ENCODE results near the gene RET. TPM values are rescaled to one million over a fixed set of nuclear protein-coding genes. Genes with fewer than 3 reads are reported as not detected.
"Not testable (repeated sequence)": the region's sequence is repeated elsewhere in the genome, so short reads cannot be mapped to it uniquely, and the experiment has no call there.

RET gene
- total RNA-seq, 2 experiments from 2014 or later: 0.22 TPM; not detected in 1

GRCh38 chr10:43083764-43084163 lies 6.9 kb downstream of the RET start:
- Mint-ChIP-seq H3K27me3 (peaks cover 22% of the 10 kb centered on the region), H3K4me3 (no peak overlapping the region), H3K27ac (no peak overlapping the region), H3K36me3 (no peaks in the 10 kb centered on the region), H3K9me3 (no peaks in the 10 kb centered on the region), H3K4me1 (peaks cover 9% of the 10 kb centered on the region)
- POLR2A ChIA-PET: no interaction called here
- DNase-seq (no peak), ATAC-seq (ENCODE audit: low read depth) (no peak)

GRCh38 chr10:43084812-43085211 lies 7.9 kb downstream of the RET start:
- Mint-ChIP-seq H3K4me1 (peaks cover 9% of the 10 kb centered on the region), H3K4me3 (no peak overlapping the region), H3K9me3 (no peaks in the 10 kb centered on the region), H3K36me3 (no peaks in the 10 kb centered on the region), H3K27me3 (peaks cover 13% of the 10 kb centered on the region), H3K27ac (no peak overlapping the region)
- ATAC-seq (ENCODE audit: low read depth) (no peak), DNase-seq (no peak)
- POLR2A ChIA-PET: no interaction called here

DNA sequence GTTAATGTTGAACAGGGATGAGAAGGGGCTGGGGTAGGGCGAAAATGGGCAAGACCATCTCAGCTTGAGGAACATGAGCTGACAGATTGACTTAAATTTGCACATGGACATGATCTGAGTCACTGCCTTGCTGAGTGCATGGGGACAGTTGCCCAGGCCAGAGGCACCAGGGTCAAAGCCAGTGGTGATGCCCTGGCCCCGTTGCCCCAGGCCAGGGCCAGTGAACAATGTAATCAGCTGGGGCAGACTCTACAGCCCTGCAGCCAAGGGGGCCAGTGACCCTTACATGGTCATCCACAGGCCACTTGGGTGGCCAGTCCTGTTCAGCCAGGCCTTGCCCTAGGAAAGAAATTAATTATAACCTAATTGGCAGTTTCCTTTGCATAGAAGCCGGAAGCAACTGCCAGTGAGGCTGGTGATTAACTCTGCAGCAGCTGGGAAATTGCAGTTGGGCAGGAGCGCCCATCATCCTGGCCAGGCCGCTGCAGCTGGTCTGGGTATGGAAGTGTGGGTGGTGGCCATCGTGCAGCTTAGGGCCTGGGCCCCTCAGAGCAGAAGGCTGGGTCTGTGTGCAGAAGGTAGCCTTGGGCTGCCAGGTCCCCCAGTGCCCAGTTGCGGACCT lies 9.6 kb downstream of the RET start:
- no peak for ATAC-seq (ENCODE audit: low read depth)
- no peak overlapping the region for H3K27ac Mint-ChIP-seq
- peaks cover 9% of the 10 kb centered on the region for H3K4me1 Mint-ChIP-seq
- peaks cover 12% of the 10 kb centered on the region for H3K27me3 Mint-ChIP-seq
- POLR2A ChIA-PET: no interaction called here
- H3K36me3 Mint-ChIP-seq: no peaks in the 10 kb centered on the region
- H3K4me3 Mint-ChIP-seq: no peak overlapping the region
- no peak for DNase-seq
- H3K9me3 Mint-ChIP-seq: no peaks in the 10 kb centered on the region

- Mint-ChIP-seq H3K36me3 (no peaks in the 10 kb centered on the region), H3K27me3 (peaks cover 14% of the 10 kb centered on the region), H3K27ac (no peak overlapping the region), H3K9me3 (no peaks in the 10 kb centered on the region), H3K4me3 (no peak overlapping the region), H3K4me1 (no peaks in the 10 kb centered on the region)
- no peak for ATAC-seq (ENCODE audit: low read depth)
- POLR2A ChIA-PET: no interaction called here
- no peak for DNase-seq
Observed at GRCh38 chr10:43089519-43089918, 12.7 kb downstream of the RET start.

- Mint-ChIP-seq H3K4me1 (no peaks in the 10 kb centered on the region), H3K27me3 (peaks cover 14% of the 10 kb centered on the region), H3K4me3 (no peak overlapping the region), H3K9me3 (no peaks in the 10 kb centered on the region), H3K36me3 (no peaks in the 10 kb centered on the region), H3K27ac (no peak overlapping the region)
- DNase-seq (no peak), ATAC-seq (ENCODE audit: low read depth) (no peak)
- POLR2A ChIA-PET: no interaction called here
Observed at GRCh38 chr10:43090188-43090587, 13.3 kb downstream of the RET start.

GRCh38 chr10:43090664-43091063 lies 13.8 kb downstream of the RET start:
- DNase-seq (no peak), ATAC-seq (ENCODE audit: low read depth) (no peak)
- no peak overlapping the region for H3K4me3 Mint-ChIP-seq
- H3K4me1 Mint-ChIP-seq: no peaks in the 10 kb centered on the region
- no peaks in the 10 kb centered on the region for H3K9me3 Mint-ChIP-seq
- H3K27me3 Mint-ChIP-seq: peaks cover 13% of the 10 kb centered on the region
- POLR2A ChIA-PET: no interaction called here
- H3K36me3 Mint-ChIP-seq: no peaks in the 10 kb centered on the region
- H3K27ac Mint-ChIP-seq: no peak overlapping the region

DNA sequence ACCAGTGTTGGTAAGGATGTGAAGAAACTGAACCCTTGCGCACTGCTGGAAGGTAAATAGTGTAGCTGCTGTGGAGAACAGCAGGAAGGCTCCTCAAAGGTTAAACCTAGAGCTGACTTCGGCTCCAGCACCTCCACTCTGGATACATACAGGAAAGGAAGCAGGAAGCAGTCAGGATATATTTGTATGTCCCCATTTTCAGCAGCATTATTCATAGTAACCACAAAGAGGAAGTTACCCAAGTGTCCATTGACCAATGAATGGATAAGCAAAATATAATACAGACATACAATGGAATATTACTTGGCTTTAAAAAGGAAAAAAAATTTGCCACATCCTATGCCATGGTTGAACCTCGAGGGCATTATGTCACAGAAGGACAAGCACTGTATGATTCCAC lies 15.0 kb downstream of the RET start:
- ATAC-seq (ENCODE audit: low read depth): no peak

DNA sequence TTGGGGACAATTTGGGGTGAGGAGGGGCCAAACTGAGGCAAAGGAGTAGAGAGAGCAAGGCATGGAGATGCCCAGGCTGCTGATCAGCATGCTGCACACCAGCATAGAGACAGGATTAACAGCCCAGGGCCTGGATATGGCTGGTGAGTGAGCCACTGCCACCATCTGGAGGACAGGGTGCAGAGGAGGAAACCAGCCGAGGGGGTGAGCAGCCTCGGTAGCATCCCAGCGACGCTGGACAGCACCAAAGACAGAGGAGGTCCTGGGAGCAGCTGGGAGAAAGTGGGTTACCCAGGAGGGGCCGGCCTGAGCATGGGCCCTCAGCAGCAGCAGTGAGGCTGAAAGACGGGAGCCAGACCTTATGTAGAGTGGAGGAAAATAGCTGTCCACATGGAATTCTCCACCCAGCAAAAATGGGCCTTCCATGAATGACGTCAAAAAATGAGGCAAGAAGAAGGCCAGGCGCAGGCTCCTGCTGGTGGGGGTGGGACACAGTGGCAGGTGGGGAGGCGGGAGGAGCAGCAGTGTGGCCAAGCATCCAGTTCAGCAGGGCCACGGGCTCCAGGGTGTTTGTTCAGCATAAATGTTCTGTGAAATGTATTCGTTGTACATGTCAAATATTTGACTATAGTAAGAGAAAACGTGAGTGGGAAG lies 16.7 kb downstream of the RET start:
- Mint-ChIP-seq H3K9me3 (no peaks in the 10 kb centered on the region), H3K4me3 (no peak overlapping the region), H3K27me3 (peaks cover 13% of the 10 kb centered on the region), H3K27ac (no peak overlapping the region), H3K4me1 (no peaks in the 10 kb centered on the region), H3K36me3 (no peaks in the 10 kb centered on the region)
- DNase-seq (no peak), ATAC-seq (ENCODE audit: low read depth) (peak; percentile 45)
- POLR2A ChIA-PET: no interaction called here

More for the DNA sequence above, 15.0 kb downstream of the RET start:
- H3K27me3 Mint-ChIP-seq: peaks cover 13% of the 10 kb centered on the region
- no peak overlapping the region for H3K4me3 Mint-ChIP-seq
- DNase-seq: no peak
- no peaks in the 10 kb centered on the region for H3K9me3 Mint-ChIP-seq
- no peaks in the 10 kb centered on the region for H3K4me1 Mint-ChIP-seq
- no peaks in the 10 kb centered on the region for H3K36me3 Mint-ChIP-seq
- POLR2A ChIA-PET: no interaction called here
- H3K27ac Mint-ChIP-seq: no peak overlapping the region

- Mint-ChIP-seq H3K4me3 (no peak overlapping the region), H3K9me3 (no peaks in the 10 kb centered on the region)
Observed at GRCh38 chr10:43094085-43094484, 17.2 kb downstream of the RET start.

DNA sequence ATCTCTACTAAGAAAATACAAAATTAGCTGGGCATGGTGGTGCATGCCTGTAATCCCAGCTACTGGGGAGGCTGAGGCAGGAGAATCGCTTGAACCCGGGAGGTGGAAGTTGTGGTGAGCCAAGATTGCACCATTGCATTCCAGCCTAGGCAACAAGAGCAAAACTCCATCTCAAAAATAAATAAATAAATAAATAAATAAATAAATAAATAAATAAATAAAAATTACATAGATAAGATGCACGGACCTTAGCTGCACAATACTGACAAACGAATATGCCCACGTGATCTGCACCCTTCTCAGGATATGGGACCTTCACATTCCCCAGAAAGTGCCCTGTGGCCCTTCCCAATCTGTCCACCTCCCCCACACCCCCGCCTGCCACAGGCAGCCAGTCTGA lies 22.5 kb downstream of the RET start:
- ATAC-seq (ENCODE audit: low read depth); H3K4me3 Mint-ChIP-seq; POLR2A ChIA-PET; H3K27ac Mint-ChIP-seq; H3K4me1 Mint-ChIP-seq; DNase-seq; H3K36me3 Mint-ChIP-seq; H3K9me3 Mint-ChIP-seq: not testable (repeated sequence)
- peaks cover 22% of the 10 kb centered on the region for H3K27me3 Mint-ChIP-seq

More at GRCh38 chr10:43094085-43094484, 17.2 kb downstream of the RET start:
- no peak for ATAC-seq (ENCODE audit: low read depth)
- POLR2A ChIA-PET: no interaction called here
- DNase-seq: no peak
- Mint-ChIP-seq H3K27me3 (peaks cover 15% of the 10 kb centered on the region), H3K36me3 (no peaks in the 10 kb centered on the region), H3K4me1 (no peaks in the 10 kb centered on the region), H3K27ac (no peak overlapping the region)

DNA sequence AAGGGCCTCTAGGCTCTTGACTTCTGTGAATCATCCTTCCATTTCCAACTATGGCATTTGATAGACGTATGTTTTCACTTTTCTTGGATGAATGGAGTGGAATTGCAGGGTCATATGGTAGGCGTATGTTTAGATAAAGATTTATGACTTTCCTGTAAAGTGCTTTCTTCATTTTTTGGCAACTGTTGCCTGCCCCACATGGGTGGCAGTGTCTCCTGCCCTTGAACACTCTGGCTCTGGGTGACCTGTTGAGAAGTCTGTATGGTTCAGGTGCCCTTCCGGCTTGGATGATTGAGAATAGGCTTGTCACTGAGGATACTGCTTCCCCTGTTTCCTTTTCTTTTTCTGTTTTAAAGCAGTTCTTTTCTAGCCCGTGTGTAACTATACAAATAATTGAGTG lies 23.1 kb downstream of the RET start:
- Mint-ChIP-seq H3K27ac (no peak overlapping the region), H3K4me3 (no peak overlapping the region), H3K4me1 (peaks cover 1% of the 10 kb centered on the region), H3K27me3 (peaks cover 23% of the 10 kb centered on the region), H3K9me3 (no peaks in the 10 kb centered on the region), H3K36me3 (no peaks in the 10 kb centered on the region)
- POLR2A ChIA-PET: no interaction called here
- ATAC-seq (ENCODE audit: low read depth): no peak
- no peak for DNase-seq

GRCh38 chr10:43100366-43100765 lies 23.5 kb downstream of the RET start:
- ATAC-seq (ENCODE audit: low read depth) (no peak), DNase-seq (no peak)
- Mint-ChIP-seq H3K27me3 (peaks cover 26% of the 10 kb centered on the region), H3K4me3 (no peak overlapping the region), H3K4me1 (peaks cover 3% of the 10 kb centered on the region), H3K9me3 (no peaks in the 10 kb centered on the region), H3K36me3 (no peaks in the 10 kb centered on the region), H3K27ac (no peak overlapping the region)
- POLR2A ChIA-PET: no interaction called here

DNA sequence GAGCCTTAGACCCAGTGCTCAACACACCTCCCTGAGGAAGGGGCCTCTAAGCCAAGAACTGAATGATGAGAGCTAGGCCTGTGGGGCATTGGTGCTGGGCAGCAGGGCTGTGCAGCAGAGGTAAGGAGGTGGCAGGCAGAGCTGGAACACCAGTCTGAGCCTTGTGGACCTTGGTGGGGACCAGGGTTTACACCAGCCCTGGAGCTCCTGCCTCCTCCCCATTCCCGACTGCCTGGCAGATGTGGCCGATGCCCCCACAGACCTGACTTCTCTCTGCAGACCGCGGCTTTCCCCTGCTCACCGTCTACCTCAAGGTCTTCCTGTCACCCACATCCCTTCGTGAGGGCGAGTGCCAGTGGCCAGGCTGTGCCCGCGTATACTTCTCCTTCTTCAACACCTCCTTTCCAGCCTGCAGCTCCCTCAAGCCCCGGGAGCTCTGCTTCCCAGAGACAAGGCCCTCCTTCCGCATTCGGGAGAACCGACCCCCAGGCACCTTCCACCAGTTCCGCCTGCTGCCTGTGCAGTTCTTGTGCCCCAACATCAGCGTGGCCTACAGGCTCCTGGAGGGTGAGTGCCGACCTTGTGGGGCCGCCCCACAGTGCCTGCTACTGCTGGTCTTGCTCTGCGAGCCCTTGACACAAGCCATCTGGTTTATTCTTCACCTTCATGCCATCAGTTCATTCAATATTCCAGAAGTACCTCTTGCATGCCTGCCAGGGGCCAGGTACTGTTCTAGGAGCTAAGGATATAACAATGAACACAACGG lies 25.4 kb downstream of the RET start:
- H3K27ac Mint-ChIP-seq: no peak overlapping the region
- H3K36me3 Mint-ChIP-seq: no peaks in the 10 kb centered on the region
- ATAC-seq (ENCODE audit: low read depth) (no peak), DNase-seq (no peak)
- H3K4me1 Mint-ChIP-seq: peaks cover 9% of the 10 kb centered on the region
- POLR2A ChIA-PET: interaction anchor here (0.7 kb wide), 1 partner anchor 121 kb away, joined by 3 read pairs; no protein-coding TSS in a partner anchor
- H3K9me3 Mint-ChIP-seq: no peaks in the 10 kb centered on the region
- peaks cover 26% of the 10 kb centered on the region for H3K27me3 Mint-ChIP-seq
- no peak overlapping the region for H3K4me3 Mint-ChIP-seq
